Measurements from ENCODE around the gene CD151.

CD151 gene

GRCh38 chr11:865462-866430, 33.0 kb downstream of the CD151 start:
- no peak for TF ChIP-seq SIN3A (IDR thresholded peaks at IDR 0.05; ENCODE audit: borderline replicate concordance, insufficient read depth, low read length)
- TF ChIP-seq TAF1 (IDR thresholded peaks at IDR 0.05; ENCODE audit: borderline replicate concordance, insufficient read depth, low read length): no peak
- no peak for TF ChIP-seq REST (IDR thresholded peaks at IDR 0.05; ENCODE audit: insufficient read depth in 1 of 2, low read depth in 2 of 2, low read length in 2 of 2)
- no peak for TF ChIP-seq FOXP2 (optimal IDR thresholded peaks at IDR 0.05; ENCODE audit: borderline replicate concordance, extremely low read depth, extremely low read length, insufficient read depth)
- no peak for TF ChIP-seq POLR2AphosphoS5 (IDR thresholded peaks at IDR 0.05; ENCODE audit: low read depth, low read length)

GRCh38 chr11:866481-866880, 33.7 kb downstream of the CD151 start:
- peak; percentile 34; the same call in 1 of the 2 replicates for TF ChIP-seq TAF1 (IDR thresholded peaks at IDR 0.05; ENCODE audit: borderline replicate concordance, insufficient read depth, low read length)
- TF ChIP-seq REST (IDR thresholded peaks at IDR 0.05; ENCODE audit: insufficient read depth in 1 of 2, low read depth in 2 of 2, low read length in 2 of 2): no peak
- peak; percentile 51 for TF ChIP-seq POLR2AphosphoS5 (IDR thresholded peaks at IDR 0.05; ENCODE audit: low read depth, low read length)

GRCh38 chr11:867856-868358, 35.2 kb downstream of the CD151 start:
- TF ChIP-seq POLR2AphosphoS5 (IDR thresholded peaks at IDR 0.05; ENCODE audit: low read depth, low read length) (no peak; the same call in 1 of the 2 replicates), TAF1 (IDR thresholded peaks at IDR 0.05; ENCODE audit: borderline replicate concordance, insufficient read depth, low read length) (0 out of 2 replicates have a peak, but pooled peaks have one; percentile 18), SIN3A (IDR thresholded peaks at IDR 0.05; ENCODE audit: borderline replicate concordance, insufficient read depth, low read length) (no peak), FOXP2 (optimal IDR thresholded peaks at IDR 0.05; ENCODE audit: borderline replicate concordance, extremely low read depth, extremely low read length, insufficient read depth) (no peak)

GRCh38 chr11:868394-868793, 35.6 kb downstream of the CD151 start:
- TF ChIP-seq TAF1 (IDR thresholded peaks at IDR 0.05; ENCODE audit: borderline replicate concordance, insufficient read depth, low read length): 0 out of 2 replicates have a peak, but pooled peaks have one; percentile 7
- TF ChIP-seq FOXP2 (optimal IDR thresholded peaks at IDR 0.05; ENCODE audit: borderline replicate concordance, extremely low read depth, extremely low read length, insufficient read depth): no peak
- TF ChIP-seq POLR2AphosphoS5 (IDR thresholded peaks at IDR 0.05; ENCODE audit: low read depth, low read length): no peak
- no peak for TF ChIP-seq REST (IDR thresholded peaks at IDR 0.05; ENCODE audit: insufficient read depth in 1 of 2, low read depth in 2 of 2, low read length in 2 of 2)

- TF ChIP-seq FOXP2 (optimal IDR thresholded peaks at IDR 0.05; ENCODE audit: borderline replicate concordance, extremely low read depth, extremely low read length, insufficient read depth) (no peak), TAF1 (IDR thresholded peaks at IDR 0.05; ENCODE audit: borderline replicate concordance, insufficient read depth, low read length) (no peak)
These were observed 36.0 kb downstream of the CD151 start for GRCh38 chr11:868802-869201.

All from PFSK-1 (cell line).